DMS153 treated with DMSO at 0.1 percent for 48 hours (cell line): ENCODE measurements around the gene MLX.
"Not testable (repeated sequence)": the region's sequence is repeated elsewhere in the genome, so short reads cannot be mapped to it uniquely, and the experiment has no call there.

Experiments used
- DNase-seq: peaks from one replicate; lab custom pipeline; 2025; ENCODE audit not compliant: unreplicated experiment; lab: John Stamatoyannopoulos, UW

Gene MLX

GRCh38 chr17:42536372-42537155, 30.3 kb upstream of the MLX start:
- peak; percentile 76 for DNase-seq

- no peak for DNase-seq
Observed at GRCh38 chr17:42537156-42537805, 29.6 kb upstream of the MLX start.

DNA sequence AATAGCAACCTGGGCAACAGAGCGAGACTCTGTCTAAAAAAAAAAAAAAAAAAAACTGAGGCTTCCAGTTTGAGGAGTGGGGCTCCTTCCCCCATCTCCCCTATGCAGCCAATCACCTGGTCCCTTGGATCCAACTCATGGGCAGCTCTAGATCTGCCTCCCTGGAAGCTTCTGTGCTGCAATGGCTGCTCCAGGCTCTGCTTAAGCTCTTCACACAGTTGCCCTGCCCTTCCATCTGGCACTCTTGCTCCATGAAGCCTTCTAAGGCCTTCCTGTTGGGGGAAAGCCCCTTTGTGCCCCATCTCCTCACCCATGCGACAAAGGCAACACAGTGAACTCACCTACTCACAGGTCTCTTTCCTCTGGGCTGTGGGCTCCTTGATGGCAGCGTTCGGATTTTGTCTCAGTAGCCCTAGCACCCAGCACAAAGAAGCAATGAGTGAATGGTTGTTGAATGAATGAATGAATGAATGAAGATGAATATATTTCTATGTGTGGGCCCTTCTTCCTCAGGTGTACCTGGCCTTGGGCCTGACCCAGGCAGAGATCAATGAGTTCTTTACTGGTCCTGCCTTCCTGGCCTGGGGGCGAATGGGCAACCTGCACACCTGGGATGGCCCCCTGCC, 29.0 kb upstream of the MLX start:
- DNase-seq: no peak

DNA sequence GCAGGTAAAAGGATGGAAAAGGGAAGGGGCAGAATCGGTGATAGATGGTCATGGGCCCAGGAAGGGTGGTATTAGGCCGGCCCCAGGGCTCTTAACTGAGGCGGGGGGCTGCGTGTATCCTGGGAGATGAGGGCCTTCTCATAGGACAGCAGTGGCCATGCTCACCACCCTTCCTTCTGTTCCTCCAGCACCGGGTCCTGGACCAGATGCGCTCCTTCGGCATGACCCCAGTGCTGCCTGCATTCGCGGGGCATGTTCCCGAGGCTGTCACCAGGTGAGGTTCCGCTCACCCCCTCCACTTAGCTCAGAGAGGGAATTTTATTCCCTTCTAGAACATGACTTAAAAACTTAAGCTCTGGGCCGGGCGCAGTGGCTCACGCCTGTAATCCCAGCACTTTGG, 28.4 kb upstream of the MLX start:
- no peak for DNase-seq

GRCh38 chr17:42540558-42540957, 26.3 kb upstream of the MLX start:
- not testable (repeated sequence) for DNase-seq

DNA sequence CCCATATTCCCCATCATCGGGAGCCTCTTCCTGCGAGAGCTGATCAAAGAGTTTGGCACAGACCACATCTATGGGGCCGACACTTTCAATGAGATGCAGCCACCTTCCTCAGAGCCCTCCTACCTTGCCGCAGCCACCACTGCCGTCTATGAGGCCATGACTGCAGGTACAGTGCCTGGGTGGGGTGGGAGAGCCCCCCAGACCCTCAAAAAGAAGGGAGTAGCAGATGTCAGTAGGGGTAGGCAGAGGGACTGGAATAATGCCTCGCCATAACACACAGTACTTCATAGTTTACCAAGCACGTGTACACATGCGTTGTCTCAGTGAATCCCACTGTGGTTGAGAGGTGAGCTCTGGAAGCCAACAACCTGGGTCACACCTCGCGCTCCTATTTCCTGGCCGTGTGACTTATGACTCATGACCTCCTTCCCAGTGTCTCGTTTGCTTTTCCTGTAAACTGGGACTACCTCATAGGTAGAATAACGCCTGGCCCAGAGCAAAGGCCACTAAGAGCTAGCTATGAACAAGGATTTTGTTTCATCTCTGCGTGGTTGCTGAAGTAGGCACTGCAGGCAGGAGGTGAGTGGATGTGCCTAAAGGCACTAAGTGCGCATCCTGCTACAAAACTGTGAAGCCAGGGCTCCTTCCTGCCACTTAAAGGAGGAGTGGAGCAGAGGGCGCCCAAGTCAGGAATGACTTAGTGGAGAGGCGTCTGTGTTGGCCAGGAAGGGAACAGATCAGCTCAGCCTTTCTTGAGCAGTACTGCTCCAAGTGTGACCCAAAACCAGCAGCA, 25.7 kb upstream of the MLX start:
- DNase-seq: no peak

GRCh38 chr17:42543190-42544079, 23.5 kb upstream of the MLX start:
- DNase-seq: no peak

DNA sequence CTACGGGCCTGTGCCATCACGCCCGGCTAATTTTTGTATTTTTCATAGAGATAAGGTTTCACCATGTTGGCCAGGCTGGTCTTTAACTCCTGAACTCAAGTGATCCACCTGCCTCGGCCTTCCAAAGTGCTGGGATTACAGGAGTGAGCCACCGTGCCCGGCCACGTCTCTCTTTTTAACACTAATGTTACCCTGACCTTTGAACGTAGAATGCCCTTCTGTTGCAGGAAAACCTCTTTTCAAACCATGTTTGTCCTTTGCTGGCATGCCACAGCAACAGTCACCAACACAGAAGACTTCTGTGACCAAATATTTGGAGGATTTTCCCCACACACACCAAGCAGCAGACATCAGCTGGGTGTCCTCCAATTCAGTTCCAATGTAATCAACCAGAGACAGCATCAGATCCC, 22.0 kb upstream of the MLX start:
- DNase-seq: no peak

DNA sequence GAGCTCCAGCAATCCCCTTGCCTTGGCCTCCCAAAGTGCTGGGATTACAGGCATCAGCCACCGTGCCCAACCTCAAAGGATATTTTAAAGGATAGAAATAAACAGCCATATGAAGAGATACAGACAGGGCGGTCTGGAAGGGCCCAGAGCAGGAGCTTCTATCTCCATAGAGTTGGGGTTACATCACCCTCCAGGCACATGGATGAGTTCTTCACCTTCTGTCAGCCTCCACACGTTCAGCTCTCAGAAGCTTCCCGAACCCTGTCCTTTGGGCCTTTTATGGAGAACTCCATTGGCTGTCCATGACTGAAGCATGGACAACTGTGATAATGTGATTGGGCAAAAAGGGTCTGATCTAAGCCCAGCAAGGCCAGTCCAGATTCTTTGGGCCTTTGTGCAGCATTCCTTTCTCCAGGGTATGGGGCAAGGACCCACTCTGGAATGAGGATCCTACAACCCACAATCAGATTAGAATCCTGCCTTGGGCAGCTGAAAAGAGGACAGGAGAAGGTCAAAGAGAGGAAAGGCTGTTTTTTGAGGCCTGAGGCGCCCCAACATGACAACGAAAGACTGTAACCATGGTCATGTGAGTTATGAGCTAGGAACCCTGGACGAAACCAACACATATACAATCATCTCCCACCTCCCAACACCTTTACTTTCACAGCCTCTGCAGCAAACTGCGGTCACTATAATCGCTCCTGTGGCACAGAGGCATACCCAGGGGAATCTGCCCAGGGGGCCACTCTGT, 21.0 kb upstream of the MLX start:
- not testable (repeated sequence) for DNase-seq

DNA sequence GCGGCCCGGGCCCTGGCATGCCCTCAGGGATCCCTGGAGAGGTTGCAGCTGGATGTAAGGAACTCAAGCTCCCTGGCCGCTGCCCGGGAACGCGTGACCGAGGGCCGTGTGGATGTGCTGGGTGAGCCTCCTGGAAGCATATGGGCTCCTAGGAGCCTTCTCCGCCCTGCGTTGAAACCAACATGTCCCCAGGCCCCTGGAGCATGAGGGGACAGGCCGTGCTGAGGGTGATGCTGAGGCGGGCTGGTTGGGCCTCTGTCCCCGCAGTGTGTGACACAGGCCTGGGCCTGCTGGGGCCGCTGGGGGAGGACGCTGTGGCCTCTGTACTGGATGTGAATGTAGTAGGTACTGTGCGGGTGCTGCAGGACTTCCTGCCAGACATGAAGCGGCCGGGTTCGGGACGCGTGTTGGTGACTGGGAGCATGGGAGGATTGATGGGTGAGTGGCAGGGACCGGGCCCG, 19.9 kb upstream of the MLX start:
- no peak for DNase-seq

DNA sequence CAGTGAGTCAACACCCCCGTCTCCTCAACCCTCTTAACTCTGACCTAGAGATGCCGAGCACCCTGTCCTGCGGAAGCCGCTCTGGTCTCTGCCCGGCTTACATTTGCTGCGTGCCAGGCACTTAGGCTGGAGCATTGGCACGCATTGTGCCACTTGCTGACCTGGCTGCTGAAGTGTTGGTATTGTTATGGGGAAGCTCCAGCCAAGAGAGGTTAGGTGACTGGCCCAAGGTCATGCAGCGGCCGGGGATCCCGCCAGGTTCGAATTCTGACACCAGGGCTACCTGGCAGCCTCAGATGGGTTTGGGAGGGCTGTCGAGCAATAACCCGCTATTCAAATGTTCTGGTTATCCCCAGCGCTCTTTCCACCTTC, 19.2 kb upstream of the MLX start:
- DNase-seq: no peak

- DNase-seq: peak; percentile 81
Observed at GRCh38 chr17:42548070-42548837, 18.6 kb upstream of the MLX start.

GRCh38 chr17:42548993-42549755, 17.7 kb upstream of the MLX start:
- no peak for DNase-seq

- DNase-seq: not testable (repeated sequence)
Observed at GRCh38 chr17:42552736-42553135, 14.2 kb upstream of the MLX start, which contains the start of gene HSD17B1. TSS of gene HSD17B1 (plus strand) at chr17:42552923. CDS start at chr17:42552934, 11 bp downstream.

DNA sequence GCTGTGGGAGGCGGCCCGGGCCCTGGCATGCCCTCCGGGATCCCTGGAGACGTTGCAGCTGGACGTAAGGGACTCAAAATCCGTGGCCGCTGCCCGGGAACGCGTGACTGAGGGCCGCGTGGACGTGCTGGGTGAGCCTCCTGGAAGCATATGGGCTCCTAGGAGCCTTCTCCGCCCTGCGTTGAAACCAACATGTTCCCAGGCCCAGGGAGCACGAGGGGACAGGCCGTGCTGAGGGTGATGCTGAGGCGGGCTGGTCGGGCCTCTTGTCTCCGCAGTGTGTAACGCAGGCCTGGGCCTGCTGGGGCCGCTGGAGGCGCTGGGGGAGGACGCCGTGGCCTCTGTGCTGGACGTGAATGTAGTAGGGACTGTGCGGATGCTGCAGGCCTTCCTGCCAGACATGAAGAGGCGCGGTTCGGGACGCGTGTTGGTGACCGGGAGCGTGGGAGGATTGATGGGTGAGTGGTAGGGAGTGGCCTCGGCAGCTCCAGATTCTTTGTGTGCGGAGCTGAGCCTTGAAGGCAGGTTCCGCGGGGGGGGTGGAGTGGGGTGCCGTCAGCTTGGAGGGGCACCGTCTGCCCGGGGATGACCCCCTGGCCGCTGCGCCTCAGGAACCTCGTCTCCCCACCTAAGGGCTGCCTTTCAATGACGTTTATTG, 13.6 kb upstream of the MLX start:
- DNase-seq: no peak

GRCh38 chr17:42553866-42554249, 13.0 kb upstream of the MLX start:
- no peak for DNase-seq
